ENCODE results near the gene VIL1.
A peak's percentile ranks its signal among the peaks of the same experiment; 100 is the strongest.

The VIL1 gene

DNA sequence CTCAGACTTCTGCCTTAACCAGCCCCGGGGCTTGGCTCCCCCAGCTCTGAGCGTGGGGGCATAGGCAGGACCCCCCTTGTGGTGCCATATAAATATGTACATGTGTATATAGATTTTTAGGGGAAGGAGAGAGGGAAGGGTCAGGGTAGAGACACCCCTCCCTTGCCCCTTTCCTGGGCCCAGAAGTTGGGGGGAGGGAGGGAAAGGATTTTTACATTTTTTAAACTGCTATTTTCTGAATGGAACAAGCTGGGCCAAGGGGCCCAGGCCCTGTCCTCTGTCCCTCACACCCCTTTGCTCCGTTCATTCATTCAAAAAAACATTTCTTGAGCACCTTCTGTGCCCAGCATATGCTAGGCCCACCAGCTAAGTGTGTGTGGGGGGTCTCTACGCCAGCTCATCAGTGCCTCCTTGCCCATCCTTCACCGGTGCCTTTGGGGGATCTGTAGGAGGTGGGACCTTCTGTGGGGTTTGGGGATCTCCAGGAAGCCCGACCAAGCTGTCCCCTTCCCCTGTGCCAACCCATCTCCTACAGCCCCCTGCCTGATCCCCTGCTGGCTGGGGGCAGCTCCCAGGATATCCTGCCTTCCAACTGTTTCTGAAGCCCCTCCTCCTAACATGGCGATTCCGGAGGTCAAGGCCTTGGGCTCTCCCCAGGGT lies 13.7 kb upstream of the VIL1 start:
- no peak for DNase-seq

GRCh38 chr2:218405746-218406208 lies 13.1 kb upstream of the VIL1 start:
- peak in 1 of 51 donors; percentile 45 for DNase-seq

DNA sequence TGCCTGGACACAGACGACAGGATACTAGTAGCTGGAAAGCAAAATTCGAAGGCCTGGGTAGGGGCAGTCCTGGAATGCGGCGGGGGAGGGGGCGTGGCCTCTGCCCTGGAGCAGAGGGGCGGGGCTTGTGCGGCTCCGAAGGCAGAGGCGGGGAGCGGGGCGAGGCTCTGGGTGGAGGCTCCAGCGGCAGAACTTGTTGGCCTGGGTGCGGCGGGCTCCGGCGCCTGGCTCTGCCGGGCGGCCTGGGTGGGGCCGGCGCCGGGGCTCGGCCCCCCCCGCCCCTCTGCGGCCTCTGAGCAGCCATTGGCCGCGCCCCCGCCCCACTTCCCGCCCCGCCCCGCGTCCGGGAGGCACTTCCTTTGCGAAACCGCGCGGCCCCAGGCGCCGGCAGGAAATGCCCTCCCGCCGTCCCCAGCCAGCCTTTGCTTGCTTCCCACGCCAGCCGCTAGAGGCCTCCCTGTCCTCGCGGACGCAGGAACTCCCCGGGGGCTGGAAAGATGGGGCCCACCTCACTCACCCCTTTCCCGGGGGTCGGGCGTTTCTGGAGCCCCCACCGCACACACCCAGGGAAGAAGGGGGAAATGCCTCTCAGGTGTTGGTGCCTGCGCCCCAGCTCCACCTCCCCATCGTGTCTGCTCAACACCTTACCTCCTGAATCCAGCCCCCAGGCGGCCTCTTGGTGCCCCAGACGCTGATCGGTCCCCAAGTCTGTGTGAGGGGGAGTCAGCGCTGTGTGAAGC lies 12.5 kb upstream of the VIL1 start:
- peak; percentile 55 to 99 (median 94) for DNase-seq

- peak in 29 of 51 donors; percentile 16 to 86 (median 45) for DNase-seq
Measured at GRCh38 chr2:218406949-218407618, 11.8 kb upstream of the VIL1 start.

DNA sequence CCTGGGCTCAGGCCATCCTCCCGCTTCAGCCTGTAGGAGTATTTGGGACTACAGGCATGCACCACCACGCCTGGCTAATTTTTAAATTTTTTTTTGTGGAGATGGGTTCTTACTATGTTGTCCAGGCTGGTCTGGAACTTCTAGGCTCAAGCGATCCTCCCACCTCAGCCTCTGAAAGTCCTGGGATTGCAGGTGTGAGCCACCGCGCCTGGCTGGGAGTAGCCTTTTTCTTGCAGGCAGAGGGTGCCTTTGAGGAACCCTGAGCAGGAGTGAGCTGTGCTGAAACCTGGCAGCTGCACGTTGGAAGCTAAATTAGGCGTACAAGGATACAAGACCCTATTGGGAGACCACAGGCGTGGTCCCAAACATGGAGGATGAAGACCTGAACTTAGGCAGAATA lies 11.2 kb upstream of the VIL1 start:
- DNase-seq = no peak

DNA sequence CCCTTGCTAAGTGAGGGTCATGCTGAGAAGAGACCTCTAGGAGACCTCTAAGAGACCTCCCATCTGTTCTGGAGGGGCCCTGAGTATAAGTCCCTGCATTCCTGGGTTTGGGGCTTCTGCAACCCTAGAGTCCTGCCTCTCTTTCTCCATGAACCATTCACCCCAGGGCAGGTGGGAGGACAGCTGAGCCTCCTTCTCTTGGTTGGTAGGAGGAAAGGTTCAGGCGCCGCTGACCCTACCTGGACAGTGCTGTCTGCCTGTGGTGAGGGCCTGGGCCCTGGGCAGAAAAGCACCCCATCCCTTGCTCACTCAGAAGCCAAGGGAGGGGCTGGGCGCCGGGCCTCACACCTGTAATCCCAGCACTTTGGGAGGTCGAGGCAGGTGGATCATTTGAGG lies 604 bp upstream of the VIL1 start:
- DNase-seq = no peak

DNA sequence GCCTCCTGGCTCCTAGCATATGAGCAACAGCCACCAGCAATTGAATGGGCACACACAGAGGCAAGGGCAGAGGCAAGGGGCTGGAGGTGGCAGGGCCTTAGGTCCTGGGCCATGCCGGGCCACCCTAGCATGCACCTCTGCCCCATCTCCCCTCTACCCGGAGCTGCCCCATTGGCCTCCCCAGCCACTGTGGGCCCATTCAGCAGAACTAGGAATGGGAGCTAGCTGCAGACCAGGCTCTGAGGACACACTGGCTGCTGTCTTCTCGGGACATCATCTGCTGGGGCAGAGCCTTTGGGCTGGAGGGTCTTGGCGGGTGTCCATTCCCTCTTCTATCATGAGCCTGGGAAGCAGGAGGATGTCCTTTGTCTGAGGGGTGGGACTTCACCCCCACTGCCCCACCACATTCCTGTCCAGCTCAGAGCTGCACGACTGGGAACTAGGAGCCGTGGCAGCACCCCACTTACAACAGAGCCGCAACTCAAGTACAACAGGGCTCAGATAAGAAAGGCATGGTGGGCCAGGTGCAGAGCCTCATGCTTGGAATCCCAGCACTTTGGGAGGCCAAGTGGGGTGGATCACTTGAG lies 800 bp downstream of the VIL1 start:
- no peak for DNase-seq

GRCh38 chr2:218421027-218421426 lies 2.1 kb downstream of the VIL1 start:
- no peak for DNase-seq

- DNase-seq = no peak
Measured at GRCh38 chr2:218422403-218423086, 3.6 kb downstream of the VIL1 start.

DNA sequence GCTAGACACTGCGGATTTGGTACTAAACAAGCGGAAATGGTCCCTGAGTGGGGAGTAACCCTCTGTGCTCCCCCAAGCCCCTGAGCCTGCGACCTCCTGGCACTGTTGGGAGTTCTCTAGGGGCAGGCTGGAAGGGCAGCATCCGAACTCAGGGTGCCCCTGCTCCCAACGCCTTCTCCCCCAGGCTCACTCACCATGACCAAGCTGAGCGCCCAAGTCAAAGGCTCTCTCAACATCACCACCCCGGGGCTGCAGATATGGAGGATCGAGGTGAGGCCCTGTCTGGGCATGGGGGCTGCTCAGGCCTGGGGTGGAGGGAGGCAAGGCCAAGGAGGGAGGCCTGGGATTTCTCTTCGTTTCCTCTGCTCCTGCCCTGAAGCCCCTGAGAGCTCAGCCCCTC lies 4.7 kb downstream of the VIL1 start:
- no peak for DNase-seq

GRCh38 chr2:218425531-218425930 lies 6.6 kb downstream of the VIL1 start:
- no peak for DNase-seq

- DNase-seq = no peak
Measured at GRCh38 chr2:218427741-218428140, 8.8 kb downstream of the VIL1 start.

DNA sequence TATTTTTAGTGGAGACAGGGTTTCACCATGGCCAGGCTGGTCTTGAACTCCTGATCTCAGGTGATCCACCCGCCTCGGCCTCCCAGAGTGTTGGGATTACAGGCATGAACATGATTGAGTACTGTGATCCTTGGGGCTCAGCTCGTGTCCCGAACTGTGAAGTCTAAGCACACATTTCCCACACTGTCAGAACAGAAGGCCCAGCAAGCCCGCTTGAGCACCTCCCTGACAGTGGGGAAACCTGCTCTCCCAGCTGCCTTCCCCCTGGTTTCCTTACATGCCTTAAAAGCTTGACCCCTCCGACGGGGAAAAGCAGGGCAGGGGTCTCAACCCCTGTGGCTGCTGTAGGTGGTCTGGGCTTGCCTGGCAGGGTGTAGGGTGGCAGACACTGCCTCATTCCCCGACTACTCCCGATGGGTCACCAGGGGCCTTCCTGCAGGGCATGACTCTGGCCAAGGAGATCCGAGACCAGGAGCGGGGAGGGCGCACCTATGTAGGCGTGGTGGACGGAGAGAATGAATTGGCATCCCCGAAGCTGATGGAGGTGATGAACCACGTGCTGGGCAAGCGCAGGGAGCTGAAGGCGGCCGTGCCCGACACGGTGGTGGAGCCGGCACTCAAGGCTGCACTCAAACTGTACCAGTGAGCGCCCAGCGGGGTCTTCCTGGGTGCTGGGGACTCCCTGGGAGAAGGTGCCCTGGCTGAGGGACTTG lies 10.1 kb downstream of the VIL1 start:
- DNase-seq = no peak

- no peak for DNase-seq
Measured at GRCh38 chr2:218429911-218430692, 11.2 kb downstream of the VIL1 start.

- no peak for DNase-seq
Measured at GRCh38 chr2:218430721-218431120, 11.8 kb downstream of the VIL1 start.

DNA sequence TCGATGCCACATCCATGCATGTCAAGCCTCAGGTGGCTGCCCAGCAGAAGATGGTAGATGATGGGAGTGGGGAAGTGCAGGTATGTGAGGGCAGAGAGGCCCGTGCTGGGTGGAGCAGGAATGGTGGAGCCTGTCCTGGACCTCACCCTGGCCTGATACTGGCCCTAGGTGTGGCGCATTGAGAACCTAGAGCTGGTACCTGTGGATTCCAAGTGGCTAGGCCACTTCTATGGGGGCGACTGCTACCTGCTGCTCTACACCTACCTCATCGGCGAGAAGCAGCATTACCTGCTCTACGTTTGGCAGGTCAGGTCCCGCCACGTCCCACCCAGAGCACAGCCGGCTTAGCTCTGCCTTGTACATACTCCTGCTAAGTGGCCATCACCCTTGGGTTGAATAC lies 13.0 kb downstream of the VIL1 start:
- DNase-seq = no peak

DNA sequence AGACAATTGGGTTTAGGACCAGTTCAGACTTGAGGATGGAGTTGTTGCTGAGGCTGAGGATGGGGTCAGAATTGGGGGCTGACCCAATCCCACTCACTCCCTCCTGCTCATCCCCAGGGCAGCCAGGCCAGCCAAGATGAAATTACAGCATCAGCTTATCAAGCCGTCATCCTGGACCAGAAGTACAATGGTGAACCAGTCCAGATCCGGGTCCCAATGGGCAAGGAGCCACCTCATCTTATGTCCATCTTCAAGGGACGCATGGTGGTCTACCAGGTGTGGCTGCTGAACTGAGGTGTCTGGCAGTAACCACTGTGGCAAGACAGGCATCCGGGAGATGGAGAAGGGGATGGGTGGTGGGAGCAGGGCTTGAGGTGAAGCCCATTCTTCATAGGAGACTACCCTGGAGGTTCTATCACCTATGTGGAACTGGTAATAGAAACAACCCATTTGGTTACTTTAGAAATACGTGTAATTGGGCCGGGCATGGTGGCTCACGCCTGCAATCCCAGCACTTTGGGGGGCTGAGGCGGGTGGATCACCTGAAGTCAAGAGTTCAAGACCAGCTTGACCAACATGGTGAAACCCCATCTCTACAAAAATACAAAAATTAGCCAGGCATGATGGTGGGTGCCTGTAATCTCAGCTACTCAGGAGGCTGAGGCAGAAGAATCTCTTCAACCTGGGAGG lies 13.9 kb downstream of the VIL1 start:
- no peak for DNase-seq

DNA sequence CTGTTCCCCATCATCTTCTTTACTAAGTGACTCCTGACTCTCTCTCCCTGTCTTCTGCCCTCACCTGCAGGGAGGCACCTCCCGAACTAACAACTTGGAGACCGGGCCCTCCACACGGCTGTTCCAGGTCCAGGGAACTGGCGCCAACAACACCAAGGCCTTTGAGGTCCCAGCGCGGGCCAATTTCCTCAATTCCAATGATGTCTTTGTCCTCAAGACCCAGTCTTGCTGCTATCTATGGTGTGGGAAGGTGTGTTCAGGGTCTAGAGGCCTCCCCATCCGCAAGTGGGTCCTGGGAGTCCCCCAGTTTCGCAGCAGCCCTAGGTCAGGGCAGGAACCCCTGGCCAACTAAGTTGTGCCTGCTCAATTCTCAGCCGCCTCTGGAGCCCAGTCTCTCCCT lies 15.5 kb downstream of the VIL1 start:
- no peak for DNase-seq
